PC-9 (cell line): Measurements from ENCODE around the gene ARHGAP10.

Experiments used
- EZH2 ChIP-seq: fragments of 200-600 bp; sonication (generic); IDR thresholded peaks from 2 replicates; pipeline ENCODE4 v1.8.0; 2017; ENCODE audit warnings: antibody characterized with exemption, low read depth
- TF ChIP-seq, protein P1 (sequence below): fragments of 200-600 bp; sonication (generic); conservative IDR thresholded peaks from 2 replicates; pipeline ENCODE4 v1.6.1; 2017; ENCODE audit warnings: mixed run types, antibody characterized with exemption, mild to moderate bottlenecking, moderate library complexity

DNA sequence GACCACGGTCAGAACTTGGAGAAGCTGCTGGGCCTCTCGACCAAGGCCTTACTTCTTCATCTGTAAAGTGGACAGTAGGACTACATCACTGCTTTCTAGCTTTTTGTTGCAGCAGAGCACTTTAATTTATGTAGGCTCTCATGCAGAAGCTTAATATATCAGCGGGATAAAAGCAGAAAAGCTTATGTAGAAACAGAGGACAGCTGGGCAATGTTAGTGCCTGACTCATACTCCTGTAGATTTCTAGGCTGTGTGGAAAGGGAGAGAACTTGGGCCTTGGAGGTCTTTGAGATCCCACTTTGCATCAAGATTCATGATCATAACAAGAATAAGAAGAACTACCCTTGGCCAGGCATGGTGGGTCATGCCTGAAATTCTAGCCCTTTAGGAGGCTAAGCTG is 91.2 kb downstream of the ARHGAP10 start:
- TF ChIP-seq, protein P1, sequence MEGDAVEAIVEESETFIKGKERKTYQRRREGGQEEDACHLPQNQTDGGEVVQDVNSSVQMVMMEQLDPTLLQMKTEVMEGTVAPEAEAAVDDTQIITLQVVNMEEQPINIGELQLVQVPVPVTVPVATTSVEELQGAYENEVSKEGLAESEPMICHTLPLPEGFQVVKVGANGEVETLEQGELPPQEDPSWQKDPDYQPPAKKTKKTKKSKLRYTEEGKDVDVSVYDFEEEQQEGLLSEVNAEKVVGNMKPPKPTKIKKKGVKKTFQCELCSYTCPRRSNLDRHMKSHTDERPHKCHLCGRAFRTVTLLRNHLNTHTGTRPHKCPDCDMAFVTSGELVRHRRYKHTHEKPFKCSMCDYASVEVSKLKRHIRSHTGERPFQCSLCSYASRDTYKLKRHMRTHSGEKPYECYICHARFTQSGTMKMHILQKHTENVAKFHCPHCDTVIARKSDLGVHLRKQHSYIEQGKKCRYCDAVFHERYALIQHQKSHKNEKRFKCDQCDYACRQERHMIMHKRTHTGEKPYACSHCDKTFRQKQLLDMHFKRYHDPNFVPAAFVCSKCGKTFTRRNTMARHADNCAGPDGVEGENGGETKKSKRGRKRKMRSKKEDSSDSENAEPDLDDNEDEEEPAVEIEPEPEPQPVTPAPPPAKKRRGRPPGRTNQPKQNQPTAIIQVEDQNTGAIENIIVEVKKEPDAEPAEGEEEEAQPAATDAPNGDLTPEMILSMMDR, result no peak
- no peak for TF ChIP-seq EZH2
